Measurements from ENCODE around the gene C10orf71.

The C10orf71 gene

DNA sequence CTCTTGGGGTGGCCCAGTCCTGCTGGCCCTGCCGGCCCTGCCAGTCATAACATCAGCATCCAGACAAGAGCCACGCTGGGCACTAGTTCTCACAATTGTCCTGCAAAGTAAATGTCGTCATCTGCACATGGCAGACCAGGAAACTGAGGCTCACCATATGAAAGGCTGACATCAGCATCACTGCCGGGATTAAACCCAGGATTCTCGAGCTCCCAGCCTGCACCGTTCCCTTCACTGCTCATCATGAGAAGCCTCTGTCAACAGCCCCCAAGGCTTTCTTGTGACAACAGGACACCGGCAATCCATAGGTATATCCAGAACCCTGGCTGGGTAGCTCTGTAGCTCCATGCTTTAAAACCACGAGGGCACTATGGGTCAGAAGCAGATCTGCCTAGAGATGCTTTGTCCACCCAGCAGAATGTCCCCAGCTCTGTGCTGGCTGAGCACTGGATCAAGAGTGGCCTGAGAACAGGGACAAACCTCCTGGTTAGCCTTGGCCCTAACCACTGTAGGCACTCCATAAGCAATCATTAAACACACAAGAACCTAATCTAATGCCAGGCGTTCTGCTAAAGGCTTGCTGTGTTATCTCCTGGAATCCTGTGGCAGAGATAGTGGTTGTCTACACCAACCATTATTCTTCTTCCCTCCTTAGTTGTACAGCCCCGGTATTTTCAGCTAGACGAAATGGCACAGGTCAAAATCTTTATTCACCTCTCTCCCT, 41.2 kb upstream of the C10orf71 start:
- no peak overlapping the region for H3K27ac ChIP-seq (ENCODE audit: low read depth, low read length)
- no peaks in the 10 kb centered on the region for H3K36me3 ChIP-seq (ENCODE audit: control insufficient read depth, low read length)
- TF ChIP-seq, protein P1, sequence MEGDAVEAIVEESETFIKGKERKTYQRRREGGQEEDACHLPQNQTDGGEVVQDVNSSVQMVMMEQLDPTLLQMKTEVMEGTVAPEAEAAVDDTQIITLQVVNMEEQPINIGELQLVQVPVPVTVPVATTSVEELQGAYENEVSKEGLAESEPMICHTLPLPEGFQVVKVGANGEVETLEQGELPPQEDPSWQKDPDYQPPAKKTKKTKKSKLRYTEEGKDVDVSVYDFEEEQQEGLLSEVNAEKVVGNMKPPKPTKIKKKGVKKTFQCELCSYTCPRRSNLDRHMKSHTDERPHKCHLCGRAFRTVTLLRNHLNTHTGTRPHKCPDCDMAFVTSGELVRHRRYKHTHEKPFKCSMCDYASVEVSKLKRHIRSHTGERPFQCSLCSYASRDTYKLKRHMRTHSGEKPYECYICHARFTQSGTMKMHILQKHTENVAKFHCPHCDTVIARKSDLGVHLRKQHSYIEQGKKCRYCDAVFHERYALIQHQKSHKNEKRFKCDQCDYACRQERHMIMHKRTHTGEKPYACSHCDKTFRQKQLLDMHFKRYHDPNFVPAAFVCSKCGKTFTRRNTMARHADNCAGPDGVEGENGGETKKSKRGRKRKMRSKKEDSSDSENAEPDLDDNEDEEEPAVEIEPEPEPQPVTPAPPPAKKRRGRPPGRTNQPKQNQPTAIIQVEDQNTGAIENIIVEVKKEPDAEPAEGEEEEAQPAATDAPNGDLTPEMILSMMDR (IDR thresholded peaks at IDR 0.05; ENCODE audit: low read depth, low read length, poor library complexity, severe bottlenecking): no peak
- TF ChIP-seq EZH2phosphoT487 (IDR thresholded peaks at IDR 0.05; ENCODE audit: borderline replicate concordance, low read length): no peak
- peaks cover 19% of the 10 kb centered on the region for H3K27me3 ChIP-seq (ENCODE audit: control insufficient read depth, low read length)
- H4K20me1 ChIP-seq (ENCODE audit: control insufficient read depth, insufficient read depth, low read depth, low read length): no peaks in the 10 kb centered on the region
- no peaks in the 10 kb centered on the region for H3F3A ChIP-seq (ENCODE audit: control insufficient read depth, insufficient read depth)
- no peaks in the 10 kb centered on the region for H3K79me2 ChIP-seq (ENCODE audit: control insufficient read depth, low read length)
- H3K4me3 ChIP-seq (ENCODE audit: low read length): no peak overlapping the region
- no peaks in the 10 kb centered on the region for H3K9me3 ChIP-seq (ENCODE audit: control insufficient read depth, insufficient read depth, low read length)
- no peaks in the 10 kb centered on the region for H3K4me1 ChIP-seq (ENCODE audit: control insufficient read depth, low read length)
- H3K4me2 ChIP-seq (ENCODE audit: low read length): no peak overlapping the region
- H3K9me2 ChIP-seq (replicated peaks; ENCODE audit: control insufficient read depth, low read length): no peaks in the 10 kb centered on the region

DNA sequence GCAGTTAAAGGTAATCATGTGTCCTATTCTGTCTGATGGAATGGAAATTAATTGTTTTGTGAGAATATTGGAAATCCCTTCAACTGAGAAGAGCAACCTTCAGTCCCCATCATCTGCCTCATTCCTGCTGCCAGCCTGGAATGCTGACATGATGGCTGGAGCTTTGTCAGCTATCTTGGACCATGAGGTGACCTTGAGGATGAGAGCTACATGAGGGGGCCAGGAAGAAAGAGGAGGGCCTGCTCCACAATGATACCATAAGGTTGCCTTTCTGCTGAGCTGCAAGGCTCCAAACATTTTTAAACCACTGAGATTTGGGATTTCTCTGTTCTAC, 40.7 kb upstream of the C10orf71 start:
- TF ChIP-seq, protein P1 (IDR thresholded peaks at IDR 0.05; ENCODE audit: low read depth, low read length, poor library complexity, severe bottlenecking): no peak
- no peak for TF ChIP-seq EZH2phosphoT487 (IDR thresholded peaks at IDR 0.05; ENCODE audit: borderline replicate concordance, low read length)
- Histone ChIP-seq H3K4me1 (ENCODE audit: control insufficient read depth, low read length) (no peaks in the 10 kb centered on the region), H3K9me3 (ENCODE audit: control insufficient read depth, insufficient read depth, low read length) (no peaks in the 10 kb centered on the region), H3F3A (ENCODE audit: control insufficient read depth, insufficient read depth) (no peaks in the 10 kb centered on the region), H3K4me3 (ENCODE audit: low read length) (no peak overlapping the region), H3K79me2 (ENCODE audit: control insufficient read depth, low read length) (no peaks in the 10 kb centered on the region), H4K20me1 (ENCODE audit: control insufficient read depth, insufficient read depth, low read depth, low read length) (no peaks in the 10 kb centered on the region), H3K27ac (ENCODE audit: low read depth, low read length) (no peak overlapping the region), H3K4me2 (ENCODE audit: low read length) (no peak overlapping the region), H3K9me2 (replicated peaks; ENCODE audit: control insufficient read depth, low read length) (no peaks in the 10 kb centered on the region), H3K36me3 (ENCODE audit: control insufficient read depth, low read length) (no peaks in the 10 kb centered on the region), H3K27me3 (ENCODE audit: control insufficient read depth, low read length) (peaks cover 19% of the 10 kb centered on the region)

DNA sequence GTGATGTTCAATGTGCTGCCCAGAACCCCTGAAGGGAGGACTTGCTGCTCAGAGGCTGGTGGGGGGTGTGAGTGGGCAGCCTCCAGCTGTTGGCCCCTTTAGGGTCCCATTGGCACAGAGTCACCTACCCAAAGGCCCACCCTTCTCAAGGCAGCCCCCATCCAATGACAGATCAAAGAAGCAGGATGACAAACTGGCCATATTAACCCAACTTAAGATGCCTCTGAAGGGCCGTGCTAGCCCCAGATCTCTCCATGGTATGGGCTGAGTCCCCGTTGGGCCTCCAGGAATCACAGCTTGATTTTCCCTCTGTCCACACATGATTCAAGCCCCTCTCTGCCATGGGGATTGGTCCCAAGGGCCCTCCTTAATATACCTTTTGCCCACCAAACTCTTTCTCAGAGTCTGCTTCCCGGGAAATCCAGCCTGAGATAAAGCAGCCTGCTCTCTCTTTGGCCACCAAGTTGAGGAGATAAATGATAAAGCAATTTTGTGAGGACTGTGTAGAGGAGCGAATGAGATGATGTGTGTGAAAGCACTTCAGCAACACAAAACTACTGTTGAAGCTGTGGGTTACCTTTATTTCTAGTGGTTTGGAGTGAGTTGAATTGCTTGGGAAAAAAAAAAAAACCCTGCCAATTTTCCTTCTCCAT, 38.2 kb upstream of the C10orf71 start:
- TF ChIP-seq, protein P1 (IDR thresholded peaks at IDR 0.05; ENCODE audit: low read depth, low read length, poor library complexity, severe bottlenecking): no peak
- TF ChIP-seq EZH2phosphoT487 (IDR thresholded peaks at IDR 0.05; ENCODE audit: borderline replicate concordance, low read length): no peak
- Histone ChIP-seq H3K27me3 (ENCODE audit: control insufficient read depth, low read length) (peaks cover 6% of the 10 kb centered on the region), H3K4me3 (ENCODE audit: low read length) (no peak overlapping the region), H3K36me3 (ENCODE audit: control insufficient read depth, low read length) (no peaks in the 10 kb centered on the region), H3K4me1 (ENCODE audit: control insufficient read depth, low read length) (no peaks in the 10 kb centered on the region), H3K9me2 (replicated peaks; ENCODE audit: control insufficient read depth, low read length) (no peaks in the 10 kb centered on the region), H3K9me3 (ENCODE audit: control insufficient read depth, insufficient read depth, low read length) (no peaks in the 10 kb centered on the region), H3K4me2 (ENCODE audit: low read length) (no peak overlapping the region), H3F3A (ENCODE audit: control insufficient read depth, insufficient read depth) (no peaks in the 10 kb centered on the region), H3K79me2 (ENCODE audit: control insufficient read depth, low read length) (no peaks in the 10 kb centered on the region), H3K27ac (ENCODE audit: low read depth, low read length) (no peak overlapping the region), H4K20me1 (ENCODE audit: control insufficient read depth, insufficient read depth, low read depth, low read length) (no peaks in the 10 kb centered on the region)

All from DOHH2 (cell line).